ENCODE results near the gene CFAP221.

Gene CFAP221

DNA sequence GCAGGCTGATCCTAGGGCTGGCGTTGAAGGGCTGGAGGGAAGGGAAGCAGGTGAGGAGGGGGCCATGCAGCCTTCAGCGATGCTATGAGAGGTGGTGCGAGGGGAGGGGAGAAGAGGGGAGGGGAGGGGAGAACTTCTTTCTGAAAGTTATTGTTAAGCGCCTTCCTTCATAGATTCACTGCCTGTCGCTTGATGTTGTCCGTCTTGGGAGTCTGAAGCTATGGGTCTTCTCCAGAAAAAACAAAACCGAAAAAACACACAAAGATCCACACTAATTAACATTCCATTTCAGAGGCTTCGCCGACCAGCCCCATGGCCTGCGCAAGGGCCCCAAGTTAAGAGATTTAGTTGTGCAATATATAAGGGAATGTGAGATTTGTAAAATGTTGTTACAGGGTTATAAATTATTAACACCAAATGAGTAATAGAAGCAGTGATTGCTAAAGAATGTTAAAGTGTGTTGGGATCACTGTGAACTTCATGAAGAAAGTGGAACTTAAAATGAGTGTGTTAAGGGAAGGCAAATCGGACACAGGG is 758 bp downstream of the CFAP221 start:
- CTCF ChIA-PET = no interaction called here
- no peak for TF ChIP-seq CTCF (IDR thresholded peaks at IDR 0.05; ENCODE audit: control extremely low read depth, extremely low read depth, low read depth, missing control alignments)
- POLR2A ChIA-PET = no interaction called here
- DNase-seq (ENCODE audit: extremely low spot score) = no peak

- no peak for TF ChIP-seq CTCF (IDR thresholded peaks at IDR 0.05; ENCODE audit: control extremely low read depth, extremely low read depth, low read depth, missing control alignments)
- ChIA-PET POLR2A (no interaction called here), CTCF (interaction anchor here (1.3 kb wide), 1 partner anchor 8 kb away, joined by 4 read pairs; no protein-coding TSS in a partner anchor)
Observed at GRCh38 chr2:119545754-119546446, 1.7 kb downstream of the CFAP221 start.

GRCh38 chr2:119546447-119546767 is 2.2 kb downstream of the CFAP221 start:
- POLR2A ChIA-PET = no interaction called here
- CTCF ChIA-PET = interaction anchor here (0.9 to 1.3 kb wide), 2 partner anchors 9 to 10 kb away, joined by 4 read pairs; no protein-coding TSS in a partner anchor
- no peak for TF ChIP-seq CTCF (IDR thresholded peaks at IDR 0.05; ENCODE audit: control extremely low read depth, extremely low read depth, low read depth, missing control alignments)
- no peak for DNase-seq (ENCODE audit: extremely low spot score)

More at GRCh38 chr2:119545754-119546446, 1.7 kb downstream of the CFAP221 start:
- no peak for DNase-seq (ENCODE audit: extremely low spot score)

GRCh38 chr2:119548516-119549120 is 4.4 kb downstream of the CFAP221 start:
- no peak for TF ChIP-seq CTCF (IDR thresholded peaks at IDR 0.05; ENCODE audit: control extremely low read depth, extremely low read depth, low read depth, missing control alignments)
- CTCF ChIA-PET = interaction anchor here (1.1 to 1.8 kb wide), 4 partner anchors 8 to 283 kb away, joined by 3 to 4 read pairs (median 4); no protein-coding TSS in a partner anchor
- no peak for DNase-seq (ENCODE audit: extremely low spot score)
- POLR2A ChIA-PET = no interaction called here

DNA sequence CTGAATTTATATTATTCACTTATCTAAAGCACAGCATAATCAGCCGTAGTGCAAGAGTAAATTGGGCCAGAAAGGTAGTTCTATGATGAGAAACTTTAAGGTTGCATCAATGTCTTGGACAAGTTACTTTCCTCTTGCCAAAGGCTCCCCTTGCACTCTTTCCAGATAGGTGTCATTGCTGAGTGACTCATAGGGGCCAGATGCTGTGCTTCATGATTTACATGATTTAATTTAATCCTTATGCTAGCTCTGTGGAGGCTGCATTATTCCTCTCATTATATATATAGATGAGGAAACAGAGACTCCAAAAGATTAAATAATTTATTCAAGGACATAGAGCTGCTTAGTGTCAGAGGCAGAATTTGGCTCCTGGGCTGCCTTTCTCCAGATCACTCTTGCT is 5.0 kb downstream of the CFAP221 start:
- ChIA-PET POLR2A (no interaction called here), CTCF (interaction anchor here (1.5 to 1.8 kb wide), 3 partner anchors 11 to 283 kb away, joined by 3 to 4 read pairs (median 3); no protein-coding TSS in a partner anchor)
- no peak for DNase-seq (ENCODE audit: extremely low spot score)
- no peak for TF ChIP-seq CTCF (IDR thresholded peaks at IDR 0.05; ENCODE audit: control extremely low read depth, extremely low read depth, low read depth, missing control alignments)

DNA sequence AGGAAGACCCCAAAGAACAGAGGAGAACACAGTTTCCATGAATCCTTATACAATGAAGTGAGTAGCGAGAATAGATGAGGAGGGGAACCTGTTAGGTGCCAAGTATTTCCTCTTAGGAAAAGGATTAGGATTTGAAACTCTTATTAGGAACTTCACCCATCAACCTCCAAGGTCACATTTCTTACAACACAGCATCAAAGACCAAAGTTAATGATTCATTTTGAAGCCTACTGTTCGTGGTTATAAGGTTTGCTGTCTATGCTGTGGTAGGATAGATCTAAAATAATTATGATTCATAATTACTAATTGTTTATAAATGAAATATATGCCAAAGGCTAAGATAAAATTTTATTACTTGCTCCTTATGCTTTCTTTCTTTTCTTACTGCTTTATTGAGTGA is 6.1 kb downstream of the CFAP221 start:
- no peak for TF ChIP-seq CTCF (IDR thresholded peaks at IDR 0.05; ENCODE audit: control extremely low read depth, extremely low read depth, low read depth, missing control alignments)
- ChIA-PET POLR2A (no interaction called here), CTCF (no interaction called here)
- no peak for DNase-seq (ENCODE audit: extremely low spot score)
